ENCODE results near the gene IRF2BPL. TPM values are rescaled to one million over a fixed set of nuclear protein-coding genes. Genes with fewer than 3 reads are reported as not detected.

Gene IRF2BPL
- total RNA-seq, 1 donor from 2014 or later = 56.2 TPM

DNA sequence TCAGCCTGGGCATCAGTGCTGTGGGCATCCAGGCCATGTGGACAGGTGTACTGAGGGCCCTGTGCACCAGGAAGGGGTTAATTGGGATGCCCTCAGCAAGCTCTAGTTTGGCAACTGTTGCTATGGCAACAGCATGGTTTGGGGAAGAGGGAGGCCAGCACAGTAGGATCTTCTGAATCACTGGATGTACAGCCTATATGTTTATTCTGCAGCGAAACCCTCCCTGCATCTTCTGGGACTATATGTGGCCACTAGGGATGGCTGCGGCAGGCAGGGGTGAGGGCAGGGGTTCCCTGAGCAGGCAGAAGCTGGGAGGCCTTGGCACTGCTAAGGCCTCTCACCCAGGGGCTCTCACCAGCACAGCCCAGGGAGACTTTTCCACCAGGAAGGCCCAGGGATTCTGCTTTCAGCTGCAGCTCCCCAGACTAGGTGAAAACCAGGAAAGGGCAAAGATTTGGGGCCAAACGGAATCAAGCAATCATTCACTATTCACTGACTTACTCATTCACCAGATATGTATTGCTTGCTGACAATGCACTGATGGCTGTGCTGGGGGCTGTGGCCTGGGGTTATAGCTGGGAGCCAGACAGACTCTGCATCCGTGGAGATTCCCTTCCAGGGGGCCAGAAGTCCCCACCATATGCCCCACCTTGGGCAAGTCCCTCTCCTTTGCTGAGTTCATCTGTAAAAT, 42.8 kb downstream of the IRF2BPL start:
- H3K4me1 Mint-ChIP-seq (ENCODE audit: low read depth) = peaks cover 17% of the 10 kb centered on the region
- H3K27me3 Mint-ChIP-seq = no peaks in the 10 kb centered on the region
- H3K9me3 Mint-ChIP-seq (ENCODE audit: low read depth) = peaks cover 7% of the 10 kb centered on the region
- no peak for DNase-seq (ENCODE audit: low spot score, unreplicated experiment)
- H3K27ac Mint-ChIP-seq = no peak overlapping the region
- TF ChIP-seq, protein P1, sequence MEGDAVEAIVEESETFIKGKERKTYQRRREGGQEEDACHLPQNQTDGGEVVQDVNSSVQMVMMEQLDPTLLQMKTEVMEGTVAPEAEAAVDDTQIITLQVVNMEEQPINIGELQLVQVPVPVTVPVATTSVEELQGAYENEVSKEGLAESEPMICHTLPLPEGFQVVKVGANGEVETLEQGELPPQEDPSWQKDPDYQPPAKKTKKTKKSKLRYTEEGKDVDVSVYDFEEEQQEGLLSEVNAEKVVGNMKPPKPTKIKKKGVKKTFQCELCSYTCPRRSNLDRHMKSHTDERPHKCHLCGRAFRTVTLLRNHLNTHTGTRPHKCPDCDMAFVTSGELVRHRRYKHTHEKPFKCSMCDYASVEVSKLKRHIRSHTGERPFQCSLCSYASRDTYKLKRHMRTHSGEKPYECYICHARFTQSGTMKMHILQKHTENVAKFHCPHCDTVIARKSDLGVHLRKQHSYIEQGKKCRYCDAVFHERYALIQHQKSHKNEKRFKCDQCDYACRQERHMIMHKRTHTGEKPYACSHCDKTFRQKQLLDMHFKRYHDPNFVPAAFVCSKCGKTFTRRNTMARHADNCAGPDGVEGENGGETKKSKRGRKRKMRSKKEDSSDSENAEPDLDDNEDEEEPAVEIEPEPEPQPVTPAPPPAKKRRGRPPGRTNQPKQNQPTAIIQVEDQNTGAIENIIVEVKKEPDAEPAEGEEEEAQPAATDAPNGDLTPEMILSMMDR (IDR thresholded peaks at IDR 0.05; ENCODE audit: unreplicated experiment) = no peak
- H3K4me3 Mint-ChIP-seq (ENCODE audit: low read depth) = no peak overlapping the region
- H3K36me3 Mint-ChIP-seq (ENCODE audit: insufficient read depth) = no peaks in the 10 kb centered on the region

DNA sequence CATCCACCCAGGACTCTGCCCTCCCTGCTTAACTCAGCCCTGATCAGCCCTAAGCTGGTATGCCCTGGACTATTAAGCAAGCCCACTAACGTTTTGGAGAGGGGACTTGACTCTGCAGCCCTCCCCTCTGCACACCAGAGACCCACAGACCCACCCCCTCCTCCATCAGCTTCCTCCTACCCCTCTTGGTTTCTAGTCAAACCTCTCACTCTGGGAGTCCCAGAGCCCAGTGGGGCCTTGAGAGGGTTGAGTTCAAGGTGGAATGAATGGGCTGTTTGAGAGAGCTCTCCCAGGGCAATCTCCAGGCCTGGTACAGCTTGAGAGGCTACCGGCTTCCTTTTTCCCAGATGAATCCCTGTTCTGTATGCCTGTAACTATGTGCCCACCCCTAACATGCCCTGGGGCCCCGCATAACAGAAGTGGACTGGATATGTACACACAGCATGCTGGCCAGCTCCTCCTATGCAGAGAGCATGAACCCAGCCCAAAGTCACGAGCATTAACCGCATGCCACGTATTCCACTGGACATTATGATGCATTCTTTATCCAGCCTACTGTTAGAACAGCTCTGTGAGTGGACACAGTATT, 43.6 kb downstream of the IRF2BPL start:
- Mint-ChIP-seq H3K4me3 (ENCODE audit: low read depth) (no peak overlapping the region), H3K9me3 (ENCODE audit: low read depth) (peaks cover 7% of the 10 kb centered on the region), H3K36me3 (ENCODE audit: insufficient read depth) (no peaks in the 10 kb centered on the region), H3K27me3 (no peaks in the 10 kb centered on the region), H3K27ac (peak overlapping the region; percentile 88), H3K4me1 (ENCODE audit: low read depth) (peaks cover 17% of the 10 kb centered on the region)
- DNase-seq (ENCODE audit: low spot score, unreplicated experiment) = no peak
- TF ChIP-seq, protein P1 (IDR thresholded peaks at IDR 0.05; ENCODE audit: unreplicated experiment) = no peak

DNA sequence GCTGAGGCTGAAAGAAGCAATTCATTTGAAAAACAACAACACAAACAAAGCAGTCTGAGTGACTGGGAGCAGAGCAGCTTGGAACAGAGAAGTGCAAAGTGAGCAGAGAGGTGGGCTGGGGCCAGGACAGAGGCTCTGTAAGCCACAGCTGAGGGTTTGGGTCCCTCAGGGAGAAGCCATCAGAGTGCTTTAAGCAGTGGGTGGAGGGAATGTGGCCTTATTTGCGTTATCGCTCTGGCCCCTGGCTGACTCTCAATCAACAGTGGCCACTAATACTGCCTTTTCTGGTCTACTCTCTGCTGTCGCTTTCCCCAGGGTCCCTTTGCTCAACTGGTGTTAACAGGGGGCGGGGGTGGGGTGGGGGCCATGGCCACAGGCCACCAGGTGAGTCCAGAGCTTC, 44.2 kb downstream of the IRF2BPL start:
- Mint-ChIP-seq H3K4me1 (ENCODE audit: low read depth) (peaks cover 17% of the 10 kb centered on the region), H3K9me3 (ENCODE audit: low read depth) (peaks cover 7% of the 10 kb centered on the region), H3K27ac (no peak overlapping the region), H3K27me3 (no peaks in the 10 kb centered on the region), H3K4me3 (ENCODE audit: low read depth) (no peak overlapping the region), H3K36me3 (ENCODE audit: insufficient read depth) (no peaks in the 10 kb centered on the region)
- TF ChIP-seq, protein P1 (IDR thresholded peaks at IDR 0.05; ENCODE audit: unreplicated experiment) = no peak
- DNase-seq (ENCODE audit: low spot score, unreplicated experiment) = no peak

DNA sequence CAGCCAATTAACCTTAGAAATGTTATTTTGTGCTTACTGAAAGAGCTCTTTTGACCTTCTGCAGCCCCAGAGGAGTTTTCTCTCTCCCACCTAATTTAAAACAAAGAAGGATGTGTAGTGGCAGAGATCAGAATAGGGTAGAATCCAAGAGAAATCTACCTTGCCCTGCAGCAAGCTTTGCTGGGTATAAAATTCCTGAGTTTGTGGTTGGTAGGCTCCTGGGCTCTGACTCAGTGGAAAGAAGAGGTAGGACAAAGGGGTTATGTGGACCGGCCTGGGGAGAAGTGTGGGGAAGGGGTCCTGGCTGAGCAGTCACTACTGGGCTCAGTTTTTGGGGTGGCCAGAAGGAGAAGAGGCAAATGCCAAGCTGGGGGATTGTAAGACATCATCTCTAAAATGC, 46.8 kb downstream of the IRF2BPL start:
- Mint-ChIP-seq H3K4me1 (ENCODE audit: low read depth) (peaks cover 18% of the 10 kb centered on the region), H3K27ac (peak overlapping the region; percentile 31), H3K9me3 (ENCODE audit: low read depth) (peaks cover 7% of the 10 kb centered on the region), H3K4me3 (ENCODE audit: low read depth) (no peak overlapping the region), H3K36me3 (ENCODE audit: insufficient read depth) (no peaks in the 10 kb centered on the region), H3K27me3 (no peaks in the 10 kb centered on the region)
- DNase-seq (ENCODE audit: low spot score, unreplicated experiment) = no peak
- TF ChIP-seq, protein P1 (IDR thresholded peaks at IDR 0.05; ENCODE audit: unreplicated experiment) = no peak

DNA sequence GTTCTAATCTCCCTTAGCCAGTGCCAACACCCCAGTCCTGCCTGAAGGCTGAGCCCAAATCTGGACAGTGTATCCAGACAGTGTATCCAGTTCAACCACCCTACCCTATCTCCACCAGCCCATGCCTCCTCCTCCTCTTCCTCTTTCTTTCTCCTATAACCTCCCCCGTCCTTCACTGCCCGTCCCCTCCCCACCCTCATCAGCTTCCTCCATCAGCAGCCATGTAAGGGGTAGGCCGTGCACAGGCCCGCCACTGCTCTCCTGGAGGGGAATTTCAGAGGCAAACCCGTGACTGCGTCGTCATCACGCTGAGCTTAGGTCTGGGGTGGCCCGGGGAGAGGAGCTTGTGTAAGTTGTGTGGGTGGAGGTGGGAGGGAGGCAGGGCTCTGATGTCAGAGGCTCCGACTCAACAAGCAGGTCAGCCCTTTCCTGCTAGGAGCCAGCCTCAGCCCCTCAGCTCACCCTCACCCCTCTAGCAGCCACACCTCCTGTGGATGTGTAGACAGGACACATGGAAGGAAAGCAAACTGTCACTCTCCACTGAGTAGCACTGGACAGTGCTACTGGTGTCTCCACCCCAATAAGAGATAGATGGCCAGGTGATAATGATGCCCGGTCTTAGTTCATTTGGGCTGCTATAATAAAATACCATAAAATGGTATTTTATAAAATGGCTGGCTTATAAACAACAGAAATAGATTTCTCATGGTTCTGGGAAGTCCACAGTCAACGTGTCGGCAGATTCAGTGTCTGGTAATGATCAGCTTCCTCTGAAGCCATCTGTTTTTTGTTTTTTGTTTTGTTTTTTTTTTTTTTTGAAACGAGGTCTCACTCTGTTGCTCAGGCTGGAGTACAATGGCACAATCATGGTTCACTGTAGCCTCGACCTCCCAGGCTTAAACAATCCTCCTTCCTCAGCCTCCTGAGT, 50.5 kb downstream of the IRF2BPL start:
- DNase-seq (ENCODE audit: low spot score, unreplicated experiment) = no peak
- Mint-ChIP-seq H3K4me3 (ENCODE audit: low read depth) (no peak overlapping the region), H3K4me1 (ENCODE audit: low read depth) (peaks cover 6% of the 10 kb centered on the region), H3K9me3 (ENCODE audit: low read depth) (peaks cover 7% of the 10 kb centered on the region), H3K36me3 (ENCODE audit: insufficient read depth) (no peaks in the 10 kb centered on the region), H3K27me3 (no peaks in the 10 kb centered on the region), H3K27ac (no peak overlapping the region)
- TF ChIP-seq, protein P1 (IDR thresholded peaks at IDR 0.05; ENCODE audit: unreplicated experiment) = no peak

Measured in progenitor cell of endocrine pancreas (in vitro differentiated cells).